Activated CD4-positive, alpha-beta T cell treated with anti-CD3 and anti-CD28 coated beads, Interleukin-2, amount 50 U/mL, for 4 hours (primary cell): ENCODE results near the gene ADAMTS9.

Source experiments
- DNase-seq, 2 experiments: peaks; one replicate each; pipeline ENCODE4 v3.0.0-alpha.2; 2020

Gene ADAMTS9

DNA sequence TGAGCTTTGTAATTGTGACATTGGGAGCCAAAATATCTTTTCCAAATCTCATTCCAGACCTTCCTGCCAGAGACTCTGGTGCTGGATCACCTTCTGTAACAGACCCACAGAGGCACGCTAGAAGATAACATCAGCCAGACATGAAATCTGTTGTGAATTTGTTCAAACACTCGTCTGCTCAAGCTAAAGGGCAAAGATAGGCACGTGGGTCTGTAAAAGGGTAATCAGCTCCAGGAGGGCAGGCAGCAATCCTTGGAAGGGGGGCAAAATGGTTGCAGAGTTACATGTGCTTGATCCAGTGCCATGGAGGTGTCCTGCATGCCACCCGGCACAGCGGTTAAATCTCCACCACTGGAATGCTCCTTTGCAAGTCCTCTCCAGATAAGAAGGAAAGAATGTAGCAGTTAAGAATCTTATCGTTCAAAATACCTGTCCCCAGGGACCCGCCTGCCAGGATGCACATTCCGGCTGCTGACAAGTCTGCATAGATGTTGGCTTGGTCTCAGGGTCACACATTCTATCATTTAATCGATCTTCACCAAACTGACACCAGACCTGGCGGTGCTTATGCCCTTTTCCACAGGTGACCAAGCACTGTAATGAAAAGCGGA, 74.8 kb downstream of the ADAMTS9 start:
- DNase-seq = no peak

DNA sequence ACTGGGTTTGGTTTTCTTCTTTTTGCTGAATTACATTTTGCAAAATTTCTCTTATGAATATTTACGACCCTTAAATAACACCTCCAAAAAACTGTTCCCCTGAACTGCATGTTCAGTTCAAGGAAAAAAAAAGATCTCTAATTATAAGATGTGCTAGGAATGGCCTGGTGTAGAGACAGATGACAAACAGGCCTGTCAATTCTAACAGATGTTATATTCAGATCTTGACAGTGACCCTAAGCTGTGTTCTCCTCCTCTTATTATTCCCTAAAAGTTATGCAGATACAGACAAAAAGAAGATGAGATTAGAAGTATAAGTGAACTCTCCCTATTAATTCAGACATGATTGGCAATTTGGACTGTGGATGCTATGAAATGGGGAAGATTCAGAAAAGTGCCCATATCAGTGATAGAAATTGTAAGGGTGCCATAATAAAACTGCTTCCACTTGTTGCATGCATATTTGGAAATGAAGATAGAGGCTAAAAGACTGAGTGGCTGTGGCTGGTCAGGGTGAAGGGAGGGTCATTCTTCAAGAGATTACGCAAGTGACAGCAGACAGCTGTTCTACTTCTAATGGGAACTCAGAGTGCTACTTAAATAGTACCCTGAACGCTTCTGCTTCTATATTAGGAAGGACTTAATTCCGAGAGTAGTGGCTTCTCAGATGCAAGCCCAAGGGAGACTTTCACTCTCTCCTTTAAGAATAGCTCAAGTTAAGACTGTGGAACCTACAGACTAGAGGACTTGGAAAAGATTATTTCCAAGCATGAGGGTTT, 75.5 kb downstream of the ADAMTS9 start:
- no peak for DNase-seq

DNA sequence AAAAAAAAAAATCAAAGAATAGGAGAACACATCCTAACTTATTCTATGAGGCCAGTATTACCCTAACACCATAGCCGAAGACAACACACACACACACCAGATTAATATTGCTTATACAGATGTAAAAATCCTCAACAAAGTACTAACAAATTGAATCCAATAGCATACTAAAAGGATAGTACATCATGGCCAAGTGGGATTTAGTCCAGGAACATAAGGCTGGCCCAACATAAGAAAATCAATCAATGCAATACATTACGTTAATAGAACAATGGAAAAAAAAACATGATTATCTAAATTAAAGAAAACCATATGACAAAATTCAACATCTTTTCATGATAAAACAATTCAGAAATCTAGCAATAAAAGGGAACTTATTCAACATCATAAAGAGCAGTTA, 79.1 kb downstream of the ADAMTS9 start:
- DNase-seq = no peak

DNA sequence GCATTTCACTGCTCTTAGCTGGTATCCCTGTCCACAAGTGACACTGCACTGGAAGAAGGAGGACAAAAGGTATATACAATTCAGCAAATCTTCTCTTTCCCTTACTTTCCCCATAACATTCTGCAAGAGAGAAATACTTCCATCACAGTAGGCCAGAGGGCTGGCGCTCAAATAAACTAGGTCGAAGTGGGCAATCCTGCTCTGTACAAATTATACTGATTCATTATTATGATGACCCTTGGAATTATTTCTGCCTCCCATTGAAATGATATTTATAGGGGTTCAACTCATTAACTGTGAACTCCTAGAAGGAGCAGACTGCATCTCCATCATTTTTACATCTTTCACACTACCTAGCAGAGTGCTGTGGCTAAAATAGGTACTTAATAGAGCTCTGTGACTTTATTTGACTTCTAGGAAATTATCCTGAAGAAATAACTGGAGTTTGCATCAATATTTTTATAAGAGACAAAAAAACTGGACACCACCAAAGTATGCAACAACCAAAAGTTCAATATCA, 80.7 kb downstream of the ADAMTS9 start:
- no peak for DNase-seq

DNA sequence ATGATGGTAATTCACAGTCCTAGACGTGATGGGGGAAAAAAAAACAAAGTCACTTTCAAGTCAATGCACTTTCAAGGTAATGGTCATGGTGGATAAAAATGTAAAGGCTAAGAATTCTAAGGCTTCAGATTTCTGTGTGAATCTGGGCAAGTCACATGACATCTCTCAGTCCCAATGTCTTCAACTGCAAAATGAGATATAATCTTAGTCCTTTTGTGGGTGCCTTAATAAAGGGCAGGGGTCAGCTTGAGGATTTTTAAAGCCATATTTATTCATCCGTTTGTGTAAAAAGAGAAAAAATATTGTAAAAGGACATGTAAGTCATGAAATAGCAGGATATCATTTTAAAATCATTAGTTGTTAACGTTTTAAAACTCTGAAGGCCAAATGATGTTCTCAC, 83.5 kb downstream of the ADAMTS9 start:
- no peak for DNase-seq

DNA sequence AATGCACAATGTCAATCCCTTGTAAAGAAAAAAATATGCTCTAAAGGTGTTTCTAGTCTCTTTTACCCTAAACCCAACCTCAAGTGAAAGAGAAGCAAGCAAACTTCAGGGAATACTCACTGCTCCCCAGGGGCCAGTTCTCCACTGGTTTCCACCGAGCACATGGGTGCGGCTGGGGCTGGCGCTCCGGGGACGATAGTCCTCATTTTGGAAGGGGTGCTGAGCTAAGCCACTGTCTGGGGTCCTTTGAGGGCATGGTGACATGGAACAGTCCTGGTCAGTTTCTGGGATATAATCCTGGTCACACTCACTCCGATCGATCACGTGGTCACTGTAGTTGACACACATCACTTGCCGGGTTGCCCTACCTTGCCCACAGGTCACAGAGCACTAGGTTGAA, 86.0 kb downstream of the ADAMTS9 start:
- DNase-seq = no peak

DNA sequence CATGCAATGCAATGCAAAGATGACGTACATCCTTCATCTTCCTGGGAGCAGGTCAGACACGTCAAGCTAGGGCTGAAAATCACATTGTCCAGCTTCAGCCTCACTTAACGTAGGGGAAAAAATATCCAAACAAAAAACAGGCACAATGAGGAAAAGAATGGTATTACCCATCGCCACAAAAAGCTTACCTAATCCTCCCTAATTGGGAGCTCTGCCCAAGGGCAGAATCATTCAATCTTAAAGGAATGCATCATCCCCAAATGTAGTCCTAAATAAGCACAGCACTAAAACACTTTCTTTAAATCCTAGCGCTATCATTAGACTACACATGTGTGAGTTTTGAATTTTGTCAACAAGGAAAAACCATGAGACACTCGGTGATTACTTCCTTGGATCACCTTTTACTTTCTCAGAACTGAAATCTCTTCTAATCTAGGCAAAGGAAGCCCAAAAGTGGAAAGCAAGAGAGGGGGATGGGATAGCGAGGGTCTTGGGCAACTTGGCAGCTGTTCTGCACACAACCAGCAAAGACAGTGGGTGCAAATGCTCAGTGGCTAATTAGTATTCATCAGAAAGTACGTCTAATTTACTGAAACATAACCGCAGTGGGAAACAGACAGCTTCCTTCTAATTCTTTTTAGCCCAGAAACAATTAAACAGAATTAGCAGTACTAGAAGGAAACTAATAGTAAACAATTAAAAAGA, 87.4 kb downstream of the ADAMTS9 start:
- DNase-seq = no peak

DNA sequence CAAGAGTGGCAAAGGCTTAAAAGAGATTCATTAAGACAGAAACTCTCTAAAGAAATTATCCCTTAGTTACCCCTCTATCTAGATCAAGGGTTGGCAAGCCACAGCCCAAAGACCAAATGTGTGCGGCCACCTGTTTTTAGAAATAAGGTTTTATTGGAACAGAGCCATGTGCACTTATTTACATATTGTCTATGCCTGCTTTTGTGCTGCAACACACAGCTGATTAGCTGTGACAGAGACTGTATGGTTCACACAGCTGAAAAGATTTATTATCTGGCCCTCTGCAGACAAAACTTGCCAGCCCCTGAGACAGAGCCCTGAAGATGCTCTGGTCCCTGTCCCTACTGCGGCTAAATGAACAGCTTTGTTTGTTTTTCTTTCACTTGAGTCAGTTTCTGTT, 88.1 kb downstream of the ADAMTS9 start:
- no peak for DNase-seq

DNA sequence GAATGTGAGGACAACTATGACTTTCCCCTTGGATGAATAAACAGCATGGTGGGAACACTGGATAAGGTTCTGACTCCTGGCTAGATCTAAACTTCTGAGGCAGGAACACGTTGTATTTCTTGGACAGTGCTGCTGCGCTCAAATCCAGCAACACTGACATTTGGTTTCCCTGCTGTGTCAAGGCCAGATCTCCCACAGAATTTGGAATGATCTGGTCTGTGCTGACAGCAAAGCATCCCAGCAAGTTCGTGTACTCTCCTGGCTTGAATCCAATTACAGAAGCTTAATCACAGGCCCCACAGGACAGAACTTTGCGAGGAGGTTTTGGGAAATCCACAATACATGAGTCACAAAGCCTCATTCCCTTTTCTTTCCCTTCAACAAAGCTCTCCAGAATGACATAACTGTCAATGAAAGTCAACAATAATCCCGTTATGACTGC, 92.5 kb downstream of the ADAMTS9 start:
- no peak for DNase-seq

DNA sequence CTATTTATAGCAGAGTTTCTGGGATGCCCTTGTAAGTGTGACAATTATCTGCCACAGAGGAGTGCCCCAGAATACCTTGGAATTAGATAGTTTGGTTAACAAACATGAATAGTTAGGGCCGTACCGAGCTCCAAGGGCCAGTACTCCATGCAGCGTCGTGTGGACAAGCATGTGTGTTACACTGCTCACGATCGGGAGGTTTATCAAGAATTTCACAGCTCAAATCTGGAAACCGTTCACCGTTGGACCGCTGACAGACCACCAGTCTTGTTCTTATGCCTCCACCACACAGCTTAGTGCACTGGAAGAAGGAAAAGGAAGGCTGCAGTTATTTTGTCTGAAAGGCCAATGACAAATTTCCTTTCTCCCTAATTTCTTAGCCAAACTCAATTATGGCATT, 93.7 kb downstream of the ADAMTS9 start:
- DNase-seq = no peak

DNA sequence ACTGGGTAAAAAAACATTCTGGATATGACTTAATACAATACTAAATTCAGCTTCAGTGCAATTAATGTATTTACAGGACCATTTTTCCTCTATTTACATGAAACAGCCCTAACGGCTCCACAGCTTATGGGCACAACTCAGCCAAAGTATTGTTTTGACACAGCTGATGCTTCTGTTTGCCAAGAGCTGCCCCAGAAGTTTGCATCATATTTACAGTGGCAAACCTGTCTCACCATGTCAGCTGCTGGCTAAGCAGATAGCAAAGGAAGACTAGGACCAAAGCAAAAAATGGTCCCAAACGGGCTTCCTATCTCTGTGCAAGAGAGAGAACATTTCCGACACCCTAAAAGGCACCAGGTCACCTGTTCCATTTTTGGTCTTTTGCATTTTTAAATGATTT, 94.5 kb downstream of the ADAMTS9 start:
- DNase-seq = no peak

DNA sequence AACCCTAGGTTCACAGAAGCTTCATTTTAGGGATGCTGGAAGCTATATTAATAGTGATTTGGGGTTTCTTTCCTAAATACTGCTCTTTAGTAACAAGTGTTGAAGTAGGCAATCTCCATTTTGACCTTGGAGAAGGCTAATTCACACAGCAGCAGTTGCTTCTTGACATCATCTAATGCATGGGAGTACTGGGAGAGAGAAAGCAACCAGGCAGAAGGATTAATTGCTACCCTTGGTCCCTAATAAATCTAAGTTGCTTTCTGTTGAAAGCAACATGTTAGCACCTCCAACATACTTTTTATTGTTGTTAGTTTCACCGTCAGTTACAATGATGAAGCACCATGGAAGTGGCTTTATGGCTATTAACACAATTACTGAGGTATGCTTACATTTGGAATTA, 96.2 kb downstream of the ADAMTS9 start:
- DNase-seq = no peak

DNA sequence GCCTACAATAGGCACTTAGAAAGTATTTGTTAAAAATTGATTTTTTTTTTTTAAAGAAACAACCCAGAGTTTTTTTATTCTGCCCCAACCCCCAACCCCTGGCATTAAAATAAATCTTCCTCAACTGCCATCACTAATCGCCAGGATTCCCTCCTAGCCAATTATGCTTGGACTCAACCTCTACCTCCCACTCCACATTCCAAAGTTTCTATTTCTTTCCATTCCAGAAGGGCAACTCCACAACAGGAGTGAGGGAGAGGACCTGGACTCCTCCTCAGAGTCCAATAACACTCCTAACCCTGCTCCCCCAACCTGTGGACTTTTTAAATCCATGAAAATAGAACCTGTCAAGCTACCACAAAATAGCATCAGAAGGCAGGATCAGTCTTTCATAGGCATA, 99.4 kb downstream of the ADAMTS9 start:
- no peak for DNase-seq

DNA sequence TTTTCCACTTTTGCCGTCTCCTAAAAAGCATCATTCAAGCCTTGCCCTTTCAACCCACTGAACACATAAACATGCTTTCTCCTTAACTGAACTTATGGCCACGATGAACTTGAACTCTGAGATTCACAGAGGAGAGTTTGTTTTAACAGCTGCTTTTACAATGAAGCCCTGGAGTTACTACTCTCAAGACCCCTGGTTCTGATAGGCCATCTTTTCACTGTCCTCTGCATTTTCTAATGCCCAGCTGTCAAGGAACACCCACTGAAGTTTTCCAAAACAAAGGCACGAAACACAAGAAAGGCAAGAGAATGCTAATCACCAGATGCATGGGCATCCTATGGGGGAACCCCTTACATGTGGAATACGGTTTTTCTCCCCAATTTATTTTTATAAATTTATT, 100.8 kb downstream of the ADAMTS9 start:
- DNase-seq = no peak

DNA sequence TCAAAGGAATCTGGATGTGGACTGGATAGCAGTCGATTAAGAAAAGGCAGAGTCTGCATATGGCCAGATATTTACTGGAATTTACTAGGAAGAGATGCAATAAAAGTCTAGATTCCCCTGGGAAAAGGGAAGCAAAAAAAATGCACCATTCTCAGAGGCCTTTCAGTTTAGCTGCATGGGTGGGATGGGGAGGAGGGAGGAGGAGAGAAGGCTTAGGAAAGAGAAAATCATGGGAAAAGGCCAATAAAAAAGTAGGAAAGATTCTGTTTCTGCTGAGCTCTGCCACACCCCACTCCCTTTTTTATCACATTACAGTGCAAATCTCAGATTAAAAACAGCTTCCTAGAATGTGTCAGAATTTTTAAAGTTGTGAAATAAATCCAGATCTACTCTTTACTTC, 103.6 kb downstream of the ADAMTS9 start:
- DNase-seq = no peak

DNA sequence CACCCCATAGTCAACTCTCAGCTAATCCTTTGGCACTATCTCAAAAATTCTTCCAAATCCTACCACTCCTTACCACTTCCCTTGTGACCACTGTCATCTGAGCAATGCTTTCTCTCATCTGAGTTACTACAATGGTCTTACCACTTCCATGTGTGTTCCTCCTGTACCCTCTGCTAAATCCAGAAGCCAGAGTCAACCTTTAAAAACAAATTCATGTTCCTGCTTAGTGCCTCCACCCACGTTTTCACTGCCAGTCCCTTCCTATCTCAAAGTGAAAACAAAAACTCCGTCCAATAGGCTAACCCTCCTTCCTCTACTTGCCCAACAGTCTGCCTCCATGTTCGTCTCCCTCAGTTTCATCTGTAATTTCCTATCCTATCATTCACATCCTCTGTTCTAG, 109.0 kb downstream of the ADAMTS9 start:
- DNase-seq = no peak

DNA sequence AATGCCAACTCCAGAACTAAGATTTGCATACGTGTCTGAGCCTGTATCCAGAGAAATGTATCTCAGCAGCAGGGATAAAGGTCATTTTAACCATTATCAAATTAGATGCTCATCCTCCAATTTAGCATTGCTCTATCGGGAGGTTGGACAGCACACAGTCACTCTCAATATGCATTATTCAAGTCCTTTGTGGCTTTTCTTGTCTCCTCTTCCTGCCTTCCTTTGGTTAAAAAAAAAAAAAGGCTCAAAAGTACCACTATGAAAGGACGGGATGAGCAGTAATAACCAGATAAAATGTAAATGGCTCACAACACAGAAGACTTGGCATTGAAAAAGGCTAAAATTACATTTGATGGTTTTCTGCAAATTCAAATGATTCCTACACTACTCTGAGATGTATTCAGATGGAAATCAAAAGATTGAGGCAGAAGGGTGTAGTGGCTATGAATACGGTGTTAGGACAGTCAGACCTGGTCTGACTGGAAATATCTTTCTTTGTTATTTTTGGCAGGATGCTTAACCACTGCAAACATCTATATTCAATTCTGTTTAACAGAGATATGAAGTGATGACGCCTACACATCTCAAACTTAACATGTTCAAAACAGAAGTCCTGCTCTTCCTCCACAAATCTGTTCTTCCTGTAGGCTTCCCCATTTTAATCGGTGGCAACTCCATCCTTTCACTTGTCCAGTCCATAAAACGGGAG, 109.6 kb downstream of the ADAMTS9 start:
- no peak for DNase-seq

DNA sequence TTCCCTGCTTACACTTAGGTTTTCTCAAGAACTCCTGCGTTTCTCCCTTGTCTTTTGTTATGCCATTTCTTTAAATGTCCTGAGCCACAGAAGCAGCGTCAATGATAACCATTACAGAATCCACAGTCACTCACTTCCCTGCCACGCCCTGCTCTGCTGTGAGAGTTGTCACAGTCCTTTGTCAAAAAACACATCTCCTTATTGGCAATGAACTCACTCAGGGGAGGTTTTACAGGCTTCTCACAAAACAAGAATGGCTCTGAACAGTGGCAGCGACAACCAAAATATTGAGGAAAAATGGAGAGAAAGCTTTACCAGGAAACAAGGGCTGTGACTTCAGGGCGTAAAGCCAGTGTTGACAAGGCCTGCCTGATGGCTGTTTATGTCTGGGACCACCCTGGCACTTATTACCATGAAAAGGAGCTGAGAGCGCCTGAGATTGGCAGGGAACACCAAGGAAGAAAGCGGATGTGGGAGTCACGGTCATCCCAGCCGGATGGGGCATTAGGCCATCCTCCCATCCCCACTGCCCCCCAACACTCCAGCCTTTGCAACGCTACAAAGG, 111.5 kb downstream of the ADAMTS9 start:
- no peak for DNase-seq

DNA sequence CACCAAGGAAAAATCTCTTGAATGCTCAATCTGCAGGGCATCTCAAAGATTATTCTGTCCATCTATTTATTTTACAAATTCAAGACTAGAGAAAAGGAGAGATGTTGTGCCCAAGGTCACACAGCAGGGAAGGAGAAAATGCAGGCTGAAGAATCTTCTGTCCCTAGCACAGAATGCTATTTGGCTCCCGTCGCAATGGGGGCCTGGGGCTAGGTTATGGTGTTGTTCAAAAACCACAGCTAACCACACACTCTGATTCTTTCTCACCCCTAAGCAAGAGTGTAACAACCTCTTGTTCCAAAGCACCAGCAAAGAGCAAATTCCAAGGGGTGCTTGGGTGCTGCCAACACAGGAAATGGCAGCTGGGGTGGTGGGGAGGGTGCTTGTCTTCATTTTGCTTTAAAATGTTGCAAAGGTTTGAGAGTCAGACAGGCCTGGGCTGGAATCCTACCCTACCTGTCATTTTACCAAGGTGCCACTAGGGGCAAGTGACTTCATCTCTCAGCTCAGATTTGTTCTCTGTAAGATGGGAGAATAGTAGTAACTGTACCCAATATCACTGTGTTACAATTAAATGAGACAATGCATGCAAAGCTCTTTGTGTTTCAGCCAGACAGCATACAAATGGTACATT, 112.5 kb downstream of the ADAMTS9 start:
- no peak for DNase-seq

DNA sequence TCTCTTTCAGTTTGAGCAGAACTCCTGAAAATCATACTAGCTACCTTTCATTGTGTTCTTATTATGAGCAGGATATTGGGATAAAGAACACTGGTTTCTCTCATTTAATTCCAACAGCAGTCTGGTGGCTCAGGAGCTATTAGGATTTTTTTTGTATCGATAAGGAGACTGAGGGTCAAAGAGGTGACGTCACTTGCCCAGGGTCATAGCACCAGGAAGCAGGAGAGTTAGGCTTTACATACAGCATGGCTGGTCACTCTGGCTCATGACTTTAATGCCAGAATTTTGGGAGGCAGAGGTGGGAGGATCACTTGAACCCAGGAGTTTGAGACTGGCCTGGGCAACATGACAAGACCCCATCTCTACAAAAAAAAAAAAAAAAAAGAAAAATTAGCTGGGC, 113.6 kb downstream of the ADAMTS9 start:
- no peak for DNase-seq

DNA sequence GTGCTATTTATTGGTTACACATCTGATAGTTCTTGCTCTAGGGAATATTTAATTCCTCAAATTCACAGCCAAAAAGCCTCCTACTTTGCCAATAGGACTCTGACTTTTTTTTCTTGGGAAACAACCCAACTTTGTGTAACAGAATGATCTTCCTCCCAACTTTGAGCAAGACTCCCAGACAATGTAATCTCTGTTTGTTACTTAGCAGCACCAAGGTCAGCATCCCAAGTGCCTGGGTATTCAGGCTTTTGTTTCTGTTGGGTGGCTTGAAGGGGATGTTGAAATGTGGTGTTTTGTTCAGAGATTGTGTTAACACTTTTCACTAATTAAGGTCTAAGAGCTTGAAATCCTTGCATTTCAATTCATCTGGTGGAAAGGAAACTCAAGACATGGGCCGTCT, 115.8 kb downstream of the ADAMTS9 start:
- no peak for DNase-seq

DNA sequence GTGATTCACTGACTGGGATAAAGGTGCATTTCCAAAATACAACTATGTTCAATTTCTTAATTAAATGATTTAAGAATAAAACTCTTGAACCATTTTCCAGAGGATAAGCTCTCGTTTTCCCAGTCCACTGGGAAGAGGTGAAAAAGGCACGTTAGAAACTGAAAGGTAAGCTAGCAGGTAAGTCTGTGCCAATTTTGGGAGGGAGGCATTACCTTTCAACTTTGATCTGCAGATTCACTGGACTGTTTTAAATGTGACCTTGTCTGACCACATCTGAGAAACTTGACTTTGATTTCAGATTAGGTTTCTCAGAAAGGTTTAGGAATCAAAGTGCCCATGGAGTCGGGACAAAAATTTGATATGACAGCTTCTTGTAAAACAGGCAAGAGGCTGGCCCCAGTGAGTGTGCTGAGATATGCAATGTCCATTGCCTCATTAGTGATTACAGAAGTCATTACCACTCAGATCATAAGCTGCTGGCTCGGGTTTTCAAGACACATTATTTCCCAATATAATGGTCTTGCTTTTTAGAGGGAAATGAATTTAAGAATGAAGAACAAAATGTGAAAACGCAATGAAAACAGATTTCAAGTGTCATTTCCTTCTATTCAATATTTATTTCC, 118.8 kb downstream of the ADAMTS9 start:
- DNase-seq = no peak
